Ovary (tissue), 9 donors: ENCODE results near the gene D2HGDH. TPM values are rescaled to one million over a fixed set of nuclear protein-coding genes. Genes with fewer than 3 reads are reported as not detected.
A peak's percentile ranks its signal among the peaks of the same experiment; 100 is the strongest.
"Not testable (repeated sequence)": the region's sequence is repeated elsewhere in the genome, so short reads cannot be mapped to it uniquely, and the experiment has no call there.

Experiments used
- DNase-seq, 5 donors: peaks; one replicate each; pipeline ENCODE4 v3.0.0-alpha.2; 2019 to 2020
- H3K27ac ChIP-seq, 2 donors: fragments of 200-600 bp; one replicate each; pipeline versions ENCODE4 v1.5.1 to v1.8.0; 2019 to 2022
- H3K27me3 ChIP-seq: fragments of 200-600 bp; one replicate; pipeline ENCODE4 v1.8.0; 2022
- H3K36me3 ChIP-seq: fragments of 200-600 bp; sonication (generic); one replicate; pipeline ENCODE4 v1.5.1; 2019
- H3K4me1 ChIP-seq: one replicate; pipeline ENCODE4 v1.8.1; 2013; ENCODE audit warnings: mild to moderate bottlenecking, moderate library complexity; ENCODE audit not compliant: insufficient read depth
- H3K4me3 ChIP-seq: fragments of 200-600 bp; sonication (generic); one replicate; pipeline ENCODE4 v1.5.1; 2017
- H3K9me3 ChIP-seq, 2 donors: fragments of 200-600 bp in 1 of 2; sonication (generic) in 1 of 2; one replicate each; pipeline versions ENCODE4 v1.5.1 to v1.8.1; 2013 to 2019; ENCODE audit warnings: mild to moderate bottlenecking in 1 of 2, moderate library complexity in 1 of 2
- EP300 ChIP-seq: sonication (generic); formaldehyde crosslinking; IDR thresholded peaks from one replicate; pipeline ENCODE4 v1.6.1; 2017; ENCODE audit warnings: antibody characterized with exemption
- POLR2A ChIP-seq: fragments of 450-650 bp; IDR thresholded peaks from one replicate; pipeline ENCODE4 v1.6.1; 2017; ENCODE audit warnings: antibody characterized with exemption, mild to moderate bottlenecking, moderate library complexity
- WGBS, 3 donors: extraction: QIAGEN DNeasy Blood & Tissue Kit in 1 of 3; methylation state at CpG; one replicate each; pipeline versions ENCODE4 v1.1.5 to v1.1.7; 2013 to 2017; 5-methylcytosine and 5-hydroxymethylcytosine counted together
- intact Hi-C, 4 donors: fragments of 100-400 bp; cut with DNase I; formaldehyde crosslinking; loops; one replicate each; pipeline versions ENCODE4 v1.11.0 to v1.15.1; 2022 to 2023
- polyA plus RNA-seq, 2 donors: library from polyadenylated mRNA; stranded (reverse); fragments of 200-250 nt in 1 of 2; fragments of 350-450 nt in 1 of 2; fragmentation: Illumina TruSeq in 1 of 2; extraction: RNeasy Lipid Tissue Mini Kit (QIAGEN cat#74804) in 1 of 2; gene quantifications; one replicate each; pipeline ENCODE4 v1.2.3, GENCODE V29; 2013 to 2014
- total RNA-seq, 7 donors: library from RNA; depleted of rRNA in 2 of 7; stranded (reverse); fragments of >200 nt in 2 of 7; fragmentation: NEBNext Ultra II Directional in 3 of 7; extraction: Animal tissue kit (Norgen Biotek cat#: 25700) in 3 of 7; gene quantifications; one replicate each; pipeline versions ENCODE4 v1.1.0 to v1.2.4, GENCODE V29; 2016 to 2023
- TF ChIP-seq, protein P1 (sequence below), 3 donors: fragments of 450-650 bp in 2 of 3; fragments of 200-600 bp in 1 of 3; IDR thresholded peaks; one replicate each; pipeline versions ENCODE4 v1.5.1 to v1.8.0; 2016 to 2022; ENCODE audit warnings: antibody characterized with exemption in 3 of 3, mild to moderate bottlenecking in 1 of 3
- donor health status: DM: no; HTN: no; CAD: no; lungs with moderate emphysema.
- donor health status: DM: no; HTN: no; CAD: no.
- donor health status: Bipolar disorder and iron deficiency.
- donor health status: DM: yes; HTN: yes; CAD: no.
- donor health status: DM: no; HTN: no; CAD: no.
- donor health status: DM: yes; HTN: yes; CAD: no.

The D2HGDH gene
- total and polyA plus RNA-seq, 9 donors, result 0.63 to 35.1 (median 24.6) TPM

DNA sequence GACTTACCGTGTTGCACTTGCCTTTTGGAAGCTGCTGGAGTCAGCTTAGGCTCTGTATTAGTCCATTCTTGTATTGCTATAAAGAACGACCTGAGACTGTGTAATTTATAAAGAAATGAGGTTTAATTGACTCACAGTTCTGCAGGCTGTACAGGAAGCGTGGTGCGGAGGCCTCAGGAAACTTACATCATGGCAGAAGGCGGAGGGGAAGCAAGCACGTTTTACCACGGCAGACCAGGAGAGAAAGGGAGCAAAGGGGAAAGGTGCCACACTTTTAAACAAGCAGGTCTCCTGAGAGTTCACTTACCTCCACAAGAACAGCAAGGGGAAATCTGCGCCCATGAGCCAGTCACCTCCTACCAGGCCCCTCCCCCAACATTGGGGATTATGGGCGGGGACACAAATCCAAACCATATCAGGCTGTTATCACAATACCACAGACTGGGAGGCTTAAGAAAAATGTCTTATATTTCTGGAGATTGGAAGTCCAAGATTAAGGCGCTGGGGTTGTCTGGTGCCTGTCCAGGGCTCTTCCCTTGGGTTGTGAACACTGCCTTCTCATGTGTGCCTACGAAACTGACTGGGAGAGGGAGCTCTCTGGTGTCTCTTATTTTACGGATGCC is 3.6 kb upstream of the D2HGDH start:
- no peak overlapping the region for H3K4me3 ChIP-seq
- H3K9me3 ChIP-seq, result no peaks in the 10 kb centered on the region
- H3K36me3 ChIP-seq, result no peaks in the 10 kb centered on the region
- no peak overlapping the region for H3K27ac ChIP-seq
- 87 to 89% (median 88%) methylated on average over 12 of the region's 12 CpGs for WGBS, 3 donors
- peaks cover 6% of the 10 kb centered on the region for H3K4me1 ChIP-seq
- H3K27me3 ChIP-seq, result no peaks in the 10 kb centered on the region
- no peak for DNase-seq
- intact Hi-C loops, result loop anchor here in 2 of 4 donors (10.0 kb wide), 1 partner anchor 144 kb away; no protein-coding TSS in a partner anchor
- no peak for TF ChIP-seq EP300
- TF ChIP-seq, protein P1, sequence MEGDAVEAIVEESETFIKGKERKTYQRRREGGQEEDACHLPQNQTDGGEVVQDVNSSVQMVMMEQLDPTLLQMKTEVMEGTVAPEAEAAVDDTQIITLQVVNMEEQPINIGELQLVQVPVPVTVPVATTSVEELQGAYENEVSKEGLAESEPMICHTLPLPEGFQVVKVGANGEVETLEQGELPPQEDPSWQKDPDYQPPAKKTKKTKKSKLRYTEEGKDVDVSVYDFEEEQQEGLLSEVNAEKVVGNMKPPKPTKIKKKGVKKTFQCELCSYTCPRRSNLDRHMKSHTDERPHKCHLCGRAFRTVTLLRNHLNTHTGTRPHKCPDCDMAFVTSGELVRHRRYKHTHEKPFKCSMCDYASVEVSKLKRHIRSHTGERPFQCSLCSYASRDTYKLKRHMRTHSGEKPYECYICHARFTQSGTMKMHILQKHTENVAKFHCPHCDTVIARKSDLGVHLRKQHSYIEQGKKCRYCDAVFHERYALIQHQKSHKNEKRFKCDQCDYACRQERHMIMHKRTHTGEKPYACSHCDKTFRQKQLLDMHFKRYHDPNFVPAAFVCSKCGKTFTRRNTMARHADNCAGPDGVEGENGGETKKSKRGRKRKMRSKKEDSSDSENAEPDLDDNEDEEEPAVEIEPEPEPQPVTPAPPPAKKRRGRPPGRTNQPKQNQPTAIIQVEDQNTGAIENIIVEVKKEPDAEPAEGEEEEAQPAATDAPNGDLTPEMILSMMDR (IDR thresholded peaks at IDR 0.05), result no peak
- TF ChIP-seq POLR2A, result no peak

DNA sequence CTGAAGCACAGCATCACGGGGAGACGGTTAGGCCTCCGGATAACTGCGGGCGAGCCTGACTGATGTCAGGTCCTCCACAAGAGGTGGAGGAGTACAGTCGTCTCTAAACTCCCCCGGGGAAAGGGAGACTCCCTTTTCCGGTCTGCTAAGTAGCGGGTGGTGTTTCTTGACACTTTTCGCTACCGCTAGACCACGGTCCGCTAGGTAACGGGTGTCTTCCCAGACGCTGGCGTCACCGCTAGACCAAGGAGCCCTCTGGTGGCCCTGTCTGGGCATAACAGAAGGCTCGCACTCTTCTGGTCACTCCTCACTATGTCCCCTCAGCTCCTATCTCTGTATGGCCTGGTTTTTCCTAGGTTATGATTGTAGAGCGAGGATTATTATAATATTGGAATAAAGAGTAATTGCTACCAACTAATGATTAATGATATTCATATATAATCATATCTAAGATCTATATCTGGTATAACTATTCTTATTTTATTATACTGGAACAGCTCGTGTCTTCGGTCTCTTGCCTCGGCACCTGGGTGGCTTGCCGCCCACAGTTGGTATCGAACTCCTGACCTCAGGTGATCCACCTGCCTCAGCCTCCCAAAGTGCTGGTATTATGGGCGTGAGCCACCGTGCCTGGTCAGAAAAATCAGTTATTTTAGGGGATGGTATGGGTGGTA is 1.8 kb upstream of the D2HGDH start:
- H3K36me3 ChIP-seq, H3K9me3 ChIP-seq, H3K4me1 ChIP-seq, H3K27me3 ChIP-seq, H3K27ac ChIP-seq, H3K4me3 ChIP-seq: not testable (repeated sequence)
- 32 to 42% (median 36%) methylated on average over 19 to 26 of the region's 26 CpGs for WGBS, 3 donors
- TF ChIP-seq, protein P1 (IDR thresholded peaks at IDR 0.05), result peak in 2 of 3 donors; percentile 35 to 50
- DNase-seq, result peak in 4 of 5 donors; percentile 63 to 83 (median 72)
- intact Hi-C loops, result loop anchor here in 2 of 4 donors (10.0 kb wide), 1 partner anchor 142 kb away; no protein-coding TSS in a partner anchor

DNA sequence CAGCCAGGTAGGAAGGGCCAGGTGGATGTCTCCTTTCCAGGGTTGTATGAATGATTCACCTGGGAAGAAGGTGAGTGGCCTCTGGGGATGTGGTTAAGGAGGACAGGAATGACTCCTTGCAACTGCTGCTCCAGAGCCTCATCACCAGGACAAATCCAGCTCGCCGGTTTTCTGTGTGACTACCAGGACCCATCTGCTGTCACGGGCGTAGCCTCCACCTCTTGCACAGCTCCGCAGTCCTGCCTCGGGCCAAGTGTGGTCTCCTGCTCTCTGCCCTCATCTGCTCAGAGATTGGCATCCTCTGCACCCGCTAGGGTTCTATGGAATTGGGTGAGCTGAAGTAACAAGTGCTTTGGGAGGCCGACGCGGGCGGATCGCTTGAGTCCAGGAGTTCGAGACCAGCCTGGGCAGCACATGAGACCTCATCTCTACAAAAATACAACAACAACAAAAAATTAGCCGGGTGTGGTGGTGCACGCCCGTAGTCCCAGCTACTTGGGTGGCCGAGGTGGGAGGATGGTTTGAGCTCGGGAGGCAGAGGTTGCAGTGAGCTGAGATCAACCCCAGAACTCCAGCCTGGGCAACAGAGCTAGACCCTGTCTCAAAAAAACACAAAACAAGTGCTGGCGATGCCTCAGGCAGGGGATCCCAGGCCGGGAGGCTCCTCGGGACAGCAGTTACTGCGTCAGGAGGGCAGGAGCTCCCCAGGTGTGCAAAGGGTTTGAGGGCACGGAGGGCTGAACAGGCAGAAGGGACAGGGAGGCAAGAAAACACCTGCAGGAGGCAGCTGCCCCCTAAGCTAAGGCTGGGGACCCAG is 831 bp upstream of the D2HGDH start:
- intact Hi-C loops, result loop anchor here in 2 of 4 donors (2.0 to 10.0 kb wide), 2 partner anchors 33 to 141 kb away; no protein-coding TSS in a partner anchor
- TF ChIP-seq EP300 (no peak), POLR2A (no peak)
- TF ChIP-seq, protein P1 (IDR thresholded peaks at IDR 0.05), result peak in 1 of 3 donors; percentile 2
- peak overlapping the region; percentile 68 for H3K4me3 ChIP-seq
- WGBS, 3 donors, result 74 to 79% (median 79%) methylated on average over 23 of the region's 23 CpGs
- peak in 3 of 5 donors; percentile 31 to 49 (median 36) for DNase-seq
- peak overlapping the region in 1 of 2 donors; percentile 77 for H3K27ac ChIP-seq
- no peaks in the 10 kb centered on the region for H3K9me3 ChIP-seq
- no peaks in the 10 kb centered on the region for H3K36me3 ChIP-seq
- no peaks in the 10 kb centered on the region for H3K27me3 ChIP-seq
- H3K4me1 ChIP-seq, result peaks cover 6% of the 10 kb centered on the region

DNA sequence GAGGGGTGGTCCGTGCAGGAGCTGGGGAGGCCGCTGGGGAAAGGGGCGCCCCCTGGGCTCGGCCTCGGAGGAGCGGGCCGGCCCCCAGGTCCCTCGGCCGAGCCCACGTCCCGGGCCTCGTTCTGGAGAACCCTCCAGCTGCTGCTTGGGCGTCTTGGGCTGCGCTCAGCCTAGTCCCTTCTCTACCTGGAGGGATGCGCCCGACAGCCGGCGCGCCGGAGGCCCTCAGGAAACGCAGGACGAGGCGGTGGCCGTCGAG is 293 bp upstream of the D2HGDH start:
- H3K9me3 ChIP-seq, result no peaks in the 10 kb centered on the region
- no peaks in the 10 kb centered on the region for H3K27me3 ChIP-seq
- no peak for TF ChIP-seq POLR2A
- TF ChIP-seq, protein P1 (IDR thresholded peaks at IDR 0.05), result peak in 1 of 3 donors; percentile 3
- intact Hi-C loops, result loop anchor here in 2 of 4 donors (2.0 to 10.0 kb wide), 2 partner anchors 33 to 141 kb away; no protein-coding TSS in a partner anchor
- no peak for DNase-seq
- no peaks in the 10 kb centered on the region for H3K36me3 ChIP-seq
- H3K4me3 ChIP-seq, result peak overlapping the region; percentile 68
- WGBS, 3 donors, result 1 to 7% (median 1%) methylated on average over 14 to 25 of the region's 25 CpGs
- peaks cover 6% of the 10 kb centered on the region for H3K4me1 ChIP-seq
- H3K27ac ChIP-seq, result peak overlapping the region in 1 of 2 donors; percentile 77
